C4-2B (cell line): ENCODE measurements around the gene SH3BGRL2.

Experiments used
- ZFX ChIP-seq: fragments of 450-650 bp; IDR thresholded peaks from 2 replicates; pipeline ENCODE4 v1.6.1; 2017
- TF ChIP-seq, protein P1 (sequence below): fragments of 450-650 bp; conservative IDR thresholded peaks from 2 replicates; pipeline ENCODE4 v1.5.1; 2017; ENCODE audit warnings: mild to moderate bottlenecking

DNA sequence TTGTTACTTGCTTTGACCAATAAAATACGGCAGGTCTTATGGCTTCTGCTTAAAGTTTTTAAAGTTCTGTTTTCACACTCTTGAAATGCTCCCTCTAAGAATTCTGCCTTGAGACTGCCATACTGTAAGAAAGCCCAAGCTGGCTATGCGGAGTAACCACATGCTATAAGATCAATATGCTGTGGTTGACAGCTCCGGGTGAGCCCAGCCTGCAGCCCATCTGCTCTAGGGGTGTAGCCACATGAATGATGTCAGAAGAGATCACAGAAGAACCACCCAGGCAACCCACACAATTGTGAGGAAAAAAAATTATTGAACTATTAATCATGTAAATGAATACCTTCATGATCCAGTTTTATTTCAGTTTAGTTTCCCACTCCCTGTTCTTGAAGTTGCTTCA is 26.1 kb upstream of the SH3BGRL2 start:
- TF ChIP-seq, protein P1, sequence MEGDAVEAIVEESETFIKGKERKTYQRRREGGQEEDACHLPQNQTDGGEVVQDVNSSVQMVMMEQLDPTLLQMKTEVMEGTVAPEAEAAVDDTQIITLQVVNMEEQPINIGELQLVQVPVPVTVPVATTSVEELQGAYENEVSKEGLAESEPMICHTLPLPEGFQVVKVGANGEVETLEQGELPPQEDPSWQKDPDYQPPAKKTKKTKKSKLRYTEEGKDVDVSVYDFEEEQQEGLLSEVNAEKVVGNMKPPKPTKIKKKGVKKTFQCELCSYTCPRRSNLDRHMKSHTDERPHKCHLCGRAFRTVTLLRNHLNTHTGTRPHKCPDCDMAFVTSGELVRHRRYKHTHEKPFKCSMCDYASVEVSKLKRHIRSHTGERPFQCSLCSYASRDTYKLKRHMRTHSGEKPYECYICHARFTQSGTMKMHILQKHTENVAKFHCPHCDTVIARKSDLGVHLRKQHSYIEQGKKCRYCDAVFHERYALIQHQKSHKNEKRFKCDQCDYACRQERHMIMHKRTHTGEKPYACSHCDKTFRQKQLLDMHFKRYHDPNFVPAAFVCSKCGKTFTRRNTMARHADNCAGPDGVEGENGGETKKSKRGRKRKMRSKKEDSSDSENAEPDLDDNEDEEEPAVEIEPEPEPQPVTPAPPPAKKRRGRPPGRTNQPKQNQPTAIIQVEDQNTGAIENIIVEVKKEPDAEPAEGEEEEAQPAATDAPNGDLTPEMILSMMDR, result no peak
- no peak for TF ChIP-seq ZFX
